ENCODE data around the gene FAM169A.
"Not testable (repeated sequence)": the region's sequence is repeated elsewhere in the genome, so short reads cannot be mapped to it uniquely, and the experiment has no call there.

Gene FAM169A

GRCh38 chr5:74865804-74866595 lies at the start of gene FAM169A:
FAM169A (minus strand) TSS chr5:74866387; CDS start chr5:74841676, 24,711 bp downstream.
- DNase-seq (ENCODE audit: low read depth): peak; percentile 26

- DNase-seq (ENCODE audit: low read depth): no peak
Observed at GRCh38 chr5:74915488-74915887, 49.3 kb upstream of the FAM169A start.

- DNase-seq (ENCODE audit: low read depth): not testable (repeated sequence)
Observed at GRCh38 chr5:74911421-74911820, 45.2 kb upstream of the FAM169A start.

- DNase-seq (ENCODE audit: low read depth): not testable (repeated sequence)
Observed at GRCh38 chr5:74909888-74910287, 43.7 kb upstream of the FAM169A start.

- DNase-seq (ENCODE audit: low read depth): not testable (repeated sequence)
Observed at GRCh38 chr5:74908237-74908636, 42.0 kb upstream of the FAM169A start.

GRCh38 chr5:74904713-74905112 lies 38.5 kb upstream of the FAM169A start:
- not testable (repeated sequence) for DNase-seq (ENCODE audit: low read depth)

GRCh38 chr5:74903165-74903787 lies 37.1 kb upstream of the FAM169A start:
- DNase-seq (ENCODE audit: low read depth): no peak

GRCh38 chr5:74897049-74897448 lies 30.9 kb upstream of the FAM169A start:
- no peak for DNase-seq (ENCODE audit: low read depth)

- no peak for DNase-seq (ENCODE audit: low read depth)
Observed at GRCh38 chr5:74895906-74896305, 29.7 kb upstream of the FAM169A start.

- no peak for DNase-seq (ENCODE audit: low read depth)
Observed at GRCh38 chr5:74894351-74894750, 28.2 kb upstream of the FAM169A start.

GRCh38 chr5:74892921-74893320 lies 26.7 kb upstream of the FAM169A start:
- no peak for DNase-seq (ENCODE audit: low read depth)

GRCh38 chr5:74889523-74890105 lies 23.4 kb upstream of the FAM169A start:
- DNase-seq (ENCODE audit: low read depth): no peak

GRCh38 chr5:74888117-74888516 lies 21.9 kb upstream of the FAM169A start:
- no peak for DNase-seq (ENCODE audit: low read depth)

- no peak for DNase-seq (ENCODE audit: low read depth)
Observed at GRCh38 chr5:74885170-74885569, 19.0 kb upstream of the FAM169A start.

- not testable (repeated sequence) for DNase-seq (ENCODE audit: low read depth)
Observed at GRCh38 chr5:74882379-74883134, 16.4 kb upstream of the FAM169A start.

- no peak for DNase-seq (ENCODE audit: low read depth)
Observed at GRCh38 chr5:74877624-74878304, 11.6 kb upstream of the FAM169A start.

- no peak for DNase-seq (ENCODE audit: low read depth)
Observed at GRCh38 chr5:74875994-74876791, 10.0 kb upstream of the FAM169A start.

- DNase-seq (ENCODE audit: low read depth): no peak
Observed at GRCh38 chr5:74873525-74874249, 7.5 kb upstream of the FAM169A start.

- DNase-seq (ENCODE audit: low read depth): no peak
Observed at GRCh38 chr5:74870299-74871067, 4.3 kb upstream of the FAM169A start.
